ENCODE results near the gene NFYA. TPM values are rescaled to one million over a fixed set of nuclear protein-coding genes. Genes with fewer than 3 reads are reported as not detected.
A peak's percentile ranks its signal among the peaks of the same experiment; 100 is the strongest.

Gene NFYA
- total and polyA plus RNA-seq, 2 of the 13 experiments (the other 11 are each of a cell fraction or from before 2014, with no cell fraction given) = 16.0 to 22.9 TPM

- no peak for TF ChIP-seq ZNF362 (CRISPR knock-in tag; IDR thresholded peaks at IDR 0.05; ENCODE audit: borderline replicate concordance)
- peak; percentile 60 for TF ChIP-seq ZNF687 (CRISPR knock-in tag; IDR thresholded peaks at IDR 0.05)
- no peak for TF ChIP-seq ZBTB26 (CRISPR knock-in tag; IDR thresholded peaks at IDR 0.05; ENCODE audit: borderline replicate concordance)
- TF ChIP-seq NFATC3 (CRISPR knock-in tag; IDR thresholded peaks at IDR 0.05) = 0 out of 2 replicates have a peak, but pooled peaks have one; percentile 30
- TF ChIP-seq MIER2 (CRISPR knock-in tag; IDR thresholded peaks at IDR 0.05) = no peak
- TF ChIP-seq ZNF331 (CRISPR knock-in tag; IDR thresholded peaks at IDR 0.05) = no peak
- peak; percentile 94 for TF ChIP-seq PRDM10 (CRISPR knock-in tag; IDR thresholded peaks at IDR 0.05; ENCODE audit: low read depth)
- peak; percentile 50; the same call in 1 of the 2 replicates for TF ChIP-seq ZNF142 (CRISPR knock-in tag; IDR thresholded peaks at IDR 0.05)
- no peak for TF ChIP-seq GLMP (CRISPR knock-in tag; IDR thresholded peaks at IDR 0.05; ENCODE audit: borderline replicate concordance)
Observed at GRCh38 chr6:41040101-41040939, 32.5 kb upstream of the NFYA start (continued).
